GM12801 (cell line): Measurements from ENCODE around the gene ZKSCAN1.

Experiments
- TF ChIP-seq, protein P1 (sequence below): IDR thresholded peaks from one replicate; pipeline ENCODE4 v1.5.1; 2011; ENCODE audit warnings: control low read depth; ENCODE audit not compliant: insufficient read length; ENCODE audit errors: extremely low read depth

The ZKSCAN1 gene

GRCh38 chr7:100044718-100045117 is 29.3 kb downstream of the ZKSCAN1 start:
- TF ChIP-seq, protein P1, sequence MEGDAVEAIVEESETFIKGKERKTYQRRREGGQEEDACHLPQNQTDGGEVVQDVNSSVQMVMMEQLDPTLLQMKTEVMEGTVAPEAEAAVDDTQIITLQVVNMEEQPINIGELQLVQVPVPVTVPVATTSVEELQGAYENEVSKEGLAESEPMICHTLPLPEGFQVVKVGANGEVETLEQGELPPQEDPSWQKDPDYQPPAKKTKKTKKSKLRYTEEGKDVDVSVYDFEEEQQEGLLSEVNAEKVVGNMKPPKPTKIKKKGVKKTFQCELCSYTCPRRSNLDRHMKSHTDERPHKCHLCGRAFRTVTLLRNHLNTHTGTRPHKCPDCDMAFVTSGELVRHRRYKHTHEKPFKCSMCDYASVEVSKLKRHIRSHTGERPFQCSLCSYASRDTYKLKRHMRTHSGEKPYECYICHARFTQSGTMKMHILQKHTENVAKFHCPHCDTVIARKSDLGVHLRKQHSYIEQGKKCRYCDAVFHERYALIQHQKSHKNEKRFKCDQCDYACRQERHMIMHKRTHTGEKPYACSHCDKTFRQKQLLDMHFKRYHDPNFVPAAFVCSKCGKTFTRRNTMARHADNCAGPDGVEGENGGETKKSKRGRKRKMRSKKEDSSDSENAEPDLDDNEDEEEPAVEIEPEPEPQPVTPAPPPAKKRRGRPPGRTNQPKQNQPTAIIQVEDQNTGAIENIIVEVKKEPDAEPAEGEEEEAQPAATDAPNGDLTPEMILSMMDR = no peak

DNA sequence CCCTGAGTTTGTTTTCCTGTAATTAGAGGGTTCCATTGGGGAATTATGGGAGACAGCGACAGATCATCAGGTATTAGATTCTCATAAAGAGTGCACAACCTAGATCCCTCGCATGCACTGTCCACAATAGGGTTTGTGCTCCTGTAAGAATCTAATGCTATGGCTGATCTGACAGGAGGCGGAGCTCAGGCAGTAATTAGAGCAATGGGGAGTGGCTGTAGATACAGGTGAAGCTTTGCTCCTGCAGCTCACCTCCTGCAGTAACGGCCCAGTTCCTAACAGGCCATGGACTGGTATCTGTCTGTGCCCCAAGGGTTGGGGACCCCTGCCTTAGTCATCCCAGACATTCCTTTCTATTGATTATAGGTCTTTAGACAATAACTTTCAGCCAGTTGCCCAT is 33.3 kb downstream of the ZKSCAN1 start:
- TF ChIP-seq, protein P1 = no peak

DNA sequence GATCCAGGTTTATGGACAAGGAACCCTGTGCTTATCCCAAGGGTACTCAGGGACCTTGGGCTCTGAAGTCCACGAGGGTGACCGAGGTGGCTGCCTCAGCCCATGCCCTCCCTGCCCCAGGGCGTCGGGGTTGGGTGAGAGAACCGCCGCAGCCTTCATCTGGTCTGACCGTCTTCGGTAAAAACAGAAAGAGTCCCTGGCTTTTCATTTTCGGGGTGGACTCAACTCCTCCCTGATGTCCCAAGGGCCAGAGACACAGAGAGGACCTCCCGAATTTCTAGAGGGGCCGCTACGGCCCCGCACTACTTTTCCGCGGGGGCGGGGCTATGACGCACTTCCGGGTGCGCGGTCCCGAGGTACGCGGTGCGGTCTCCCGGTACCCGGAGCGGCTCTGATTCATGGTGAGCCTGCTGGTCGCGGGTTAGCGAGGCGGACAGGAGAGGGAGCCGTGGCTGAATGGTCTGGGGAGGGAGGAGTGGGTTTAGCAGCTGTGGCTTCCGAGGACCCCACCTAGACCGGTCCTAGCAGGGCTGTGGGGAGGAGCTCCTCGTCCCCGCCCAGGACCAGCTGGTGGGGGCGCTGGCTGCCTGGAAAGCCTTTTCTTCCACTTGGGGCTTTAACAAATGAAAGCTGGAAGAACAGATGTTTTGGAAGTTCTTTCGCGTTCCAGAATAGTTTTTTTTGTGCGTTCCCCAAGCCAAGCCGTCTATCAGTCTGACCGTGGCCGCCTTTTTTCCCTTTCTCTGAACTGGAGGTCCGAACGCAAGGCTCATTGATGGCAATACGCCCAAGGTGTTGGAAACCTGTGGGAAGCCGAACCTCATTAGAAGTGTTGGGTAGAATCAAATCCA is 34.3 kb downstream of the ZKSCAN1 start, which contains the start of gene ZSCAN21:
TSS of gene ZSCAN21 (plus strand) at position 334 of the 851 bp plus-strand sequence. CDS start 7,233 bp downstream, outside the sequence.
- TF ChIP-seq, protein P1 = no peak

DNA sequence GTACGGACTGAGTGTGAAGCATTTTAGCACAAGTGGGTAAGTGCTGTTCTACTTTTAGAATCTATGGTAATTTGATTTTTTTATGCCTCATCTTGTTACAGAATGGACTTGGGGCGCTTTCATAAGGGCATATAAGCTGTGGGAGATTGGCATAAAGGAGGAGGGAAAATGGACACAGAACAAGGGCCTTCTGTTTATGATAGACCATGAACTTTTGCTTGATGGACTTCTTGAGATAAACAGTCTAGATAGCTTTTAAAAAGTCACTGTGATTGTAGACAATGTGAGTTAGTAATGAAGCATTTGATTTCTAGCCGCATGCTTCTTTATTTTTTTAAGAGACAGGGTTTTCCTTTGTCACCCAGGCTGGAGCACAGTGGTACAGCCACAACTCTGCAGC is 36.2 kb downstream of the ZKSCAN1 start:
- TF ChIP-seq, protein P1 = no peak

DNA sequence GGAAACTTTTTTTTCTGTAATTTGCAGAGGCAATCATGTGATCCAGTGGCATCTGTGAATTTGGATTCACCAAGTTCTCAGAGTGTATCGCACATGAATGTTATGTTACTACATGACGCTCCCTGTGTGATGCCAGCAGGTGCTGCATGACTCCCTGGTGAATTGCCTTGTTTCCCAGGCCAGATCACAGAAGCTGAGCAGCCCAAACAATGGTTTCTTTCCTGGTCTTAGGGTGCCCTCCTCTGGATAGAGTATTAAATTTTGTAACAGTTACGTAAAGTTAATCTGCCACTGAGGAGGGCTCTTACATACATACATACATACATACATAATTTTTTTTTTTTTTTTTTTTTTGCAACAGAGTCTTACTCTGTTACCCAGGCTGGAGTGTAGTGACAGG is 37.8 kb downstream of the ZKSCAN1 start:
- TF ChIP-seq, protein P1 = no peak

DNA sequence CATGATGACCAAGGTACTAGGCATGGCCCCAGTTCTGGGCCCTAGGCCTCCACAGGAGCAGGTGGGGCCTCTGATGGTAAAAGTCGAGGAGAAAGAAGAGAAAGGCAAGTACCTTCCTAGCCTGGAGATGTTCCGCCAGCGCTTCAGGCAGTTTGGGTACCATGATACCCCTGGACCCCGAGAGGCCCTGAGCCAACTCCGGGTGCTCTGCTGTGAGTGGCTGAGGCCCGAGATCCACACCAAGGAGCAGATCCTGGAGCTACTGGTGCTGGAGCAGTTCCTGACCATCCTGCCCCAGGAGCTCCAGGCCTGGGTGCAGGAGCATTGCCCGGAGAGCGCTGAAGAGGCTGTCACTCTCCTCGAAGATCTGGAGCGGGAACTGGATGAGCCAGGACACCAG is 41.6 kb downstream of the ZKSCAN1 start:
- TF ChIP-seq, protein P1 = no peak

GRCh38 chr7:100059251-100059739 is 43.9 kb downstream of the ZKSCAN1 start:
- TF ChIP-seq, protein P1 = no peak
